Immature natural killer cell (primary cell): Measurements from ENCODE around the gene CARM1. TPM values are rescaled to one million over a fixed set of nuclear protein-coding genes. Genes with fewer than 3 reads are reported as not detected.
A peak's percentile ranks its signal among the peaks of the same experiment; 100 is the strongest.

Source experiments
- DNase-seq, 3 donors: peaks; one replicate each; pipeline ENCODE4 v3.0.0; 2022; ENCODE audit warnings: mixed read lengths in 1 of 3
- H3K27ac Mint-ChIP-seq, 6 donors: one replicate each; pipeline ENCODE4 v1.8.0; 2020; ENCODE audit warnings: mixed read lengths in 6 of 6, mild to moderate bottlenecking in 5 of 6, inconsistent platforms in 4 of 6, moderate library complexity in 3 of 6
- H3K27me3 Mint-ChIP-seq, 3 donors: one replicate each; pipeline ENCODE4 v1.8.0; 2020 to 2021; ENCODE audit warnings: low read depth in 3 of 3, mild to moderate bottlenecking in 3 of 3, mixed read lengths in 3 of 3, moderate library complexity in 3 of 3, inconsistent platforms in 1 of 3
- H3K36me3 Mint-ChIP-seq, 3 donors: one replicate each; pipeline ENCODE4 v1.8.0; 2020; ENCODE audit warnings: mixed read lengths in 3 of 3, inconsistent platforms in 2 of 3, mild to moderate bottlenecking in 2 of 3
- H3K4me1 Mint-ChIP-seq, 2 donors: one replicate each; pipeline ENCODE4 v1.8.0; 2020; ENCODE audit warnings: inconsistent platforms in 2 of 2, mild to moderate bottlenecking in 2 of 2, mixed read lengths in 2 of 2, moderate library complexity in 1 of 2
- H3K4me3 Mint-ChIP-seq, 5 donors: one replicate each; pipeline ENCODE4 v1.8.0; 2020; ENCODE audit warnings: mild to moderate bottlenecking in 5 of 5, mixed read lengths in 5 of 5, inconsistent platforms in 3 of 5, moderate library complexity in 3 of 5
- H3K9me3 Mint-ChIP-seq, 6 donors: one replicate each; pipeline ENCODE4 v1.8.0; 2020; ENCODE audit warnings: mild to moderate bottlenecking in 6 of 6, mixed read lengths in 6 of 6, inconsistent platforms in 4 of 6, moderate library complexity in 3 of 6
- polyA plus RNA-seq, 3 donors: library from polyadenylated mRNA; unstranded; fragments of 300-500 nt; fragmentation: Illumina TruSeq; gene quantifications; one replicate each; pipeline ENCODE4 v1.2.3, GENCODE V29; 2021

Gene CARM1
- polyA plus RNA-seq, 3 donors from 2014 or later: 0.26 to 0.83 (median 0.29) TPM

DNA sequence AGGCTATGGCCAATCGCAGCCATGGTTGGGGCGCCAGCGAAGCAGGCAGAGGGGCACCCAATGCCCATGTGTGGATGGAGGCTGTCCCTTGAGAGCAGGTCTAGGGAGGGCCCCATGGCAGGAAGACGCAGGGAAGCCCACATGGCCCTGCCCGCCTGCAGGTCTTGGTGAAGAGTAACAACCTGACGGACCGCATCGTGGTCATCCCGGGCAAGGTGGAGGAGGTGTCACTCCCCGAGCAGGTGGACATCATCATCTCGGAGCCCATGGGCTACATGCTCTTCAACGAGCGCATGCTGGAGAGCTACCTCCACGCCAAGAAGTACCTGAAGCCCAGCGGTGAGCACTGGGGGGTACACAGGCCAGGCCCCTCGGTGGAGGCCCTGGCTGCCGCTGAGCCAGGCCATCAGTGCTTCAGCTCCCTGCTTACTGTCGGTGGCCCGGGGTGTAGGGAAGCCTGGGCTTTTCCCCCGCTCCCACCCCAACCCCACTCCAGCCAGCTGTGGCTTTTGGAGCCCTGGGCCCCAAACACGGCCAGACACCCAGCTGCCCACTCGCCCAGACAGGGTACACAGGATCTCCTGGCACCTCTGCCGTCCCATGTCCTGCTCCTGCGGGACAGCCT, 42.5 kb downstream of the CARM1 start:
- H3K27ac Mint-ChIP-seq: no peak overlapping the region
- H3K4me1 Mint-ChIP-seq: no peaks in the 10 kb centered on the region
- no peaks in the 10 kb centered on the region for H3K9me3 Mint-ChIP-seq
- H3K4me3 Mint-ChIP-seq: no peak overlapping the region
- peaks cover 0 to 1% (median 0%) of the 10 kb centered on the region in 3 donors for H3K27me3 Mint-ChIP-seq
- no peak for DNase-seq
- peaks cover 0 to 11% (median 4%) of the 10 kb centered on the region in 3 donors for H3K36me3 Mint-ChIP-seq

DNA sequence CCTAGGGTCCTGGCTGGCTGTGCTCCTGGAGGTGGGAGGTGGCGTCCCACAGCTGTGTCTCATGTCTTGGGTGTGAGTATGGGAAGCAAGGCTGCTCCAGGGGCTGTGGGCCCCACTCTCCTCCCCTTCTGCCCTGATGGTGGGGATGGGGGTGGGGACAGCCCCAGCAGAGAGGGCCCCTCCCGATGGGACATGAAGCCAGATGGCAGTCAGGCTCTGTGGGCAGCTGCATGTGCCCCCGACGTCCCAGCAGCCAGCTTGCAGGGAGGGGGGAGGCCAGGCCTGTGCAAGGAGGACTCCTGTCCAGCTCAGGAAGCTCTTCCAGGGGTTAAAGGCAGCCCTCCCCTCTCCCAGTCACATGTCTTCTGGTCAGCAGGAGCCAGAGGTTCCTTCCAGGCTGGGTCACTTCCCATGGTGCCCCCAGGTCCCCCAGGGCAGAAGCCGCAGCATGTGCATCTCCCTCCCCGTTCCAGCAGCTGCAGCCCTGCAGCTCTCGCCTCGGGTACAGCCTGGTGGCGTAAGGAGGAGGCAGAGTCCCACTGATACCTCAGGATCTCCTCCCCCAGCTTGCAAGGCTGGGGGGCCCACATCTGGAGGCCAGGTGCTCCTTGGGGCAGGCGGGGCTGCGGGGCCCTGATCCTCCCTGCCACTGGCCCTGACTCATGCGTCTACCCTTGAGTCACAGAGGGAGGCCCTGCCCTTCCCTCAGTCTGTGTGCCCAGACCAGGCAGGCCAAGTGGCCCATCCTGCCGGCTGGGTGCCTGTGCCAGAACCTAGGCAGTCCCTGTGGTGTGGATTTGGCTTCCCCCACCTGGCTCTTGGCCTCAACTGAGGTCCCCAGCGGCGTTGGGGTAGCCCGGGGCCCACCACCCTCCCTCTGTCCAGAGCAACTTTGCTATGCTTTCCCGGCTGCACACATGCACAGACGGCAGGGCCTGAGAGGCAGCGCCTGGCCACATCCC, 44.1 kb downstream of the CARM1 start:
- DNase-seq: no peak

DNA sequence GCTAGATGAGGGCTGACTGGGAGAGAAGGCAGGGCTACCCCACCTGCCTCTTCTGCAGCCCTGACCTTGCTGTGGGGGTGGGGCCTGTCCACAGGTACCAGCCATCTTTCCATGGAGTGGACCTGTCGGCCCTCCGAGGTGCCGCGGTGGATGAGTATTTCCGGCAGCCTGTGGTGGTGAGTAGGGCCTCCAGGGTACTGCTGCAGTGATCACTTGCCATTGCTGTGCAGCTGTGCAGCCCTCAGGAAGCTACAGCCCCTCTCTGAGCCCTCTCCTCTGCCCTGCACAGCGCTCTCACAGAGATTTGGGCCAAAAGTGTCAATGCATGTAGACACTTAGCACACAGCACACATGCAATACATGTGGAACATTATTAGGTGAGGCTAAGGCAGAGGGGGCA, 45.2 kb downstream of the CARM1 start:
- Mint-ChIP-seq H3K27me3 (peaks cover 0 to 2% (median 1%) of the 10 kb centered on the region in 3 donors), H3K36me3 (peaks cover 0 to 4% (median 4%) of the 10 kb centered on the region in 3 donors), H3K4me3 (no peak overlapping the region), H3K4me1 (no peaks in the 10 kb centered on the region), H3K27ac (no peak overlapping the region), H3K9me3 (no peaks in the 10 kb centered on the region)
- DNase-seq: no peak

More for the DNA sequence above, 44.1 kb downstream of the CARM1 start:
- H3K4me3 Mint-ChIP-seq: no peak overlapping the region
- peaks cover 0 to 4% (median 4%) of the 10 kb centered on the region in 3 donors for H3K36me3 Mint-ChIP-seq
- H3K27me3 Mint-ChIP-seq: peaks cover 0 to 1% (median 0%) of the 10 kb centered on the region in 3 donors
- no peak overlapping the region for H3K27ac Mint-ChIP-seq
- H3K4me1 Mint-ChIP-seq: no peaks in the 10 kb centered on the region
- no peaks in the 10 kb centered on the region for H3K9me3 Mint-ChIP-seq

DNA sequence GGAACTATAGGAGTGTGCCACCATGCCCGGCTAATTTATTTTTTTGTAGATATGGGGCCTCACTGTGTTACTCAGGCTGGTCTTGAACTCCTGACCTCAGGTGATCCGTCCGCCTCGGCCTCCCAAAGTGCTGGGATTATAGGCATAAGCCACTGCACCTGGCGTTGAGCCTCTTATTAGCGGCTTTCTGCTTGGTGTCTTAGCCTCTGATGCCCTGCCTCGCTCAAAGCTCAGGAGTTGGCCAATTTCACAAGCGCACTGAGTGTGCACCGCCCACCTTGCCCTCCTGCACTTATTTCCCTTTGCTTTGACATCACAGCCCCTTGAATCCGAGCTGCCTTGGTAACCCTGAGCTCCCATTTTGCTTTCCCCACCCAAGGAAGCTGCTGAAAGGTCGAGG, 47.0 kb downstream of the CARM1 start:
- Mint-ChIP-seq H3K9me3 (no peaks in the 10 kb centered on the region), H3K27ac (peak overlapping the region in 1 of 6 donors; percentile 29), H3K27me3 (peaks cover 0 to 2% (median 1%) of the 10 kb centered on the region in 3 donors), H3K4me3 (no peak overlapping the region), H3K4me1 (no peaks in the 10 kb centered on the region), H3K36me3 (peaks cover 0 to 3% (median 0%) of the 10 kb centered on the region in 3 donors)
- no peak for DNase-seq

DNA sequence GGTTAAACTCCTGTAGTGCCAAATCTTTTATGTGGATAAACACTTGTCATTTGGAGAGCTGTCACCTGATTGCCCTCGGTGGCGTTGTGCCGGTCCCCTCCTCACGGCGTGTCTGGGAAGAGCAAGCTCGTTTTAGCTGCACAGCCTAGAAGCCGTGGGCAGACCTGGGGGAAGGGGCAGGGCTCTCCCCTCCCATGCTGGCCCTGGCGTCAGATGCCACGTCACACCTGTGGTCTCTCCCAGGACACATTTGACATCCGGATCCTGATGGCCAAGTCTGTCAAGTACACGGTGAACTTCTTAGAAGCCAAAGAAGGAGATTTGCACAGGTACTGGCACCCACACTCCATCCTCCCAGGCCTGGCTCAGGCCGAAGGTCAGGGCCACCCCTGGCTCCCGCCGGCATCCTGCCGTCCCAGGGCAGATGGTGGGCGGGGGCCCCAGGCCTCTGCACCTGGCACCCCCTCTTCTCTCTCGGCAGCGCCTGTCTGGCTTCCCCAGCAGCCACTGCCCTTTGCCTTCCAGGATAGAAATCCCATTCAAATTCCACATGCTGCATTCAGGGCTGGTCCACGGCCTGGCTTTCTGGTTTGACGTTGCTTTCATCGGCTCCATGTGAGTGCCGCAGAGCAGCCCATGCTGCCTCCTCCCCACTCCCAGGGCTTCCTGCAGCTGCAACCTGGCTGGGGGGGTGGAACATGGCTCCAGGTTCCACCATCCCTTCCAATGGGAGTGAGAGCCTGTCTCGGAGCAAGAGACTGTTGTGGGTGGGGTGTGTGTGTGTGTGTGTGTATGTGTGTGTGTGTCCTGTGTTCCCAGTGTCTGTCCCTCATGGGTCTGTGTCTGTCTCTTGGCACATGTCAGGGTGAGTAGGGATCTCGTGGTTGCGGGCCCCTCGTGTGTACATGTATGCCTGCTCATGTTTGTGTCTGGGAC, 48.3 kb downstream of the CARM1 start:
- H3K4me3 Mint-ChIP-seq: no peak overlapping the region
- peaks cover 0 to 3% (median 0%) of the 10 kb centered on the region in 3 donors for H3K36me3 Mint-ChIP-seq
- DNase-seq: no peak
- H3K27me3 Mint-ChIP-seq: peaks cover 0 to 2% (median 1%) of the 10 kb centered on the region in 3 donors
- no peaks in the 10 kb centered on the region for H3K4me1 Mint-ChIP-seq
- H3K27ac Mint-ChIP-seq: peak overlapping the region in 1 of 6 donors; percentile 46
- no peaks in the 10 kb centered on the region for H3K9me3 Mint-ChIP-seq

DNA sequence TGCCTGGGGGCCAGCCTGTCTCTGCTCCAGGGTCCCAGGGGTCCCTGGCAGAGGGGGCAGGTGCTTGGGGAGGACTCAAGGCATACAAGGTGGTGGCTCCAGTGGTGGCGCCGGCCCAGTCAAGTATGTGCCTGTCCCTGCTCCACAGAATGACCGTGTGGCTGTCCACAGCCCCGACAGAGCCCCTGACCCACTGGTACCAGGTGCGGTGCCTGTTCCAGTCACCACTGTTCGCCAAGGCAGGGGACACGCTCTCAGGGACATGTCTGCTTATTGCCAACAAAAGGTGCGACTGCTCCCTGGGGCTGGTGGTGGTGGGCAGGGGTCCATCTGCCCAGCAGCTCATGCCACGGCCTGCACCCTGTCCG, 48.9 kb downstream of the CARM1 start:
- H3K27ac Mint-ChIP-seq: no peak overlapping the region
- DNase-seq: no peak

DNA sequence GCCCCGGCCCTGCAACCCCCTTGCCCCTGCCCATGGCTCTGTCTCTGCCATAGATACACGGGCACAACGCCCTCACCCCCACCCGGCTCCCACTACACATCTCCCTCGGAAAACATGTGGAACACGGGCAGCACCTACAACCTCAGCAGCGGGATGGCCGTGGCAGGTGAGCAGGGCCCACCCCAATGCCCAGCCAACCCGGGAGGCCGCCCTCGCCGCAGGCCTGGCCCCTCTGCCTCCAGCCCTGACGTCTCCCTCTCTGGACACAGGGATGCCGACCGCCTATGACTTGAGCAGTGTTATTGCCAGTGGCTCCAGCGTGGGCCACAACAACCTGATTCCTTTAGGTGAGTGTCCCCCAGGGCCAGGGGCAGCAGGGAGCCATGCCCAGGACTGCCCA, 49.4 kb downstream of the CARM1 start:
- Mint-ChIP-seq H3K27ac (no peak overlapping the region), H3K27me3 (peaks cover 0 to 2% (median 1%) of the 10 kb centered on the region in 3 donors), H3K9me3 (no peaks in the 10 kb centered on the region), H3K4me3 (no peak overlapping the region), H3K36me3 (peaks cover 0 to 8% (median 0%) of the 10 kb centered on the region in 3 donors), H3K4me1 (no peaks in the 10 kb centered on the region)
- DNase-seq: no peak

More for the DNA sequence above, 48.9 kb downstream of the CARM1 start:
- Mint-ChIP-seq H3K4me1 (no peaks in the 10 kb centered on the region), H3K36me3 (peaks cover 0 to 5% (median 0%) of the 10 kb centered on the region in 3 donors), H3K9me3 (no peaks in the 10 kb centered on the region), H3K27me3 (peaks cover 0 to 2% (median 1%) of the 10 kb centered on the region in 3 donors), H3K4me3 (no peak overlapping the region)

DNA sequence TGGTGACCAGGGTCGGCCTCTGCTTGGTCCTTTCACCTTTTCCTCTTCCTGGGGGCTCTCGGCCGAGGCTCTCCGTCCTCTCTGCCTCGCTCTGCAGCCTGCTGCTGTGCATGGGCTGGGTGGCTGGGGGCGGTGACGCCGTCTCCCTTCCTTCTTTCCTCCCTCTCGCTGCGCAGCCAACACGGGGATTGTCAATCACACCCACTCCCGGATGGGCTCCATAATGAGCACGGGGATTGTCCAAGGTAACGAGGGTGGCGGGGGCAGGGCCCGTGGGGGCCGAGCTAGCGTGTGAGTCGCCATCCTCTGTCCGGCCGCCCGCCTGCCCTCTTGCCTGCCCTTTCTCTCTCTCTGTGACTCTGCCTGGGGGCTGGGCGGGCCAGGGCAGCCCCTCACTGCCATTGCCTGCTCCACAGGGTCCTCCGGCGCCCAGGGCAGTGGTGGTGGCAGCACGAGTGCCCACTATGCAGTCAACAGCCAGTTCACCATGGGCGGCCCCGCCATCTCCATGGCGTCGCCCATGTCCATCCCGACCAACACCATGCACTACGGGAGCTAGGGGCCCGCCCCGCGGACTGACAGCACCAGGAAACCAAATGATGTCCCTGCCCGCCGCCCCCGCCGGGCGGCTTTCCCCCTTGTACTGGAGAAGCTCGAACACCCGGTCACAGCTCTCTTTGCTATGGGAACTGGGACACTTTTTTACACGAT, 50.0 kb downstream of the CARM1 start:
- Mint-ChIP-seq H3K4me1 (no peaks in the 10 kb centered on the region), H3K27me3 (peaks cover 0 to 2% (median 0%) of the 10 kb centered on the region in 3 donors)

DNA sequence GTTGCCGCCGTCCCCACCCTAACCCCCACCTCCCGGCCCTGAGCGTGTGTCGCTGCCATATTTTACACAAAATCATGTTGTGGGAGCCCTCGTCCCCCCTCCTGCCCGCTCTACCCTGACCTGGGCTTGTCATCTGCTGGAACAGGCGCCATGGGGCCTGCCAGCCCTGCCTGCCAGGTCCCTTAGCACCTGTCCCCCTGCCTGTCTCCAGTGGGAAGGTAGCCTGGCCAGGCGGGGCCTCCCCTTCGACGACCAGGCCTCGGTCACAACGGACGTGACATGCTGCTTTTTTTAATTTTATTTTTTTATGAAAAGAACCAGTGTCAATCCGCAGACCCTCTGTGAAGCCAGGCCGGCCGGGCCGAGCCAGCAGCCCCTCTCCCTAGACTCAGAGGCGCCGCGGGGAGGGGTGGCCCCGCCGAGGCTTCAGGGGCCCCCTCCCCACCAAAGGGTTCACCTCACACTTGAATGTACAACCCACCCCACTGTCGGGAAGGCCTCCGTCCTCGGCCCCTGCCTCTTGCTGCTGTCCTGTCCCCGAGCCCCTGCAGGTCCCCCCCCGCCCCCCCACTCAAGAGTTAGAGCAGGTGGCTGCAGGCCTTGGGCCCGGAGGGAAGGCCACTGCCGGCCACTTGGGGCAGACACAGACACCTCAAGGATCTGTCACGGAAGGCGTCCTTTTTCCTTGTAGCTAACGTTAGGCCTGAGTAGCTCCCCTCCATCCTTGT, 50.7 kb downstream of the CARM1 start:
- Mint-ChIP-seq H3K4me1 (peaks cover under 1% of the 10 kb centered on the region in 2 donors), H3K9me3 (no peaks in the 10 kb centered on the region), H3K4me3 (no peak overlapping the region), H3K27me3 (peaks cover 0 to 2% (median under 1%) of the 10 kb centered on the region in 3 donors), H3K36me3 (peaks cover 0 to 8% (median 0%) of the 10 kb centered on the region in 3 donors), H3K27ac (no peak overlapping the region)
- no peak for DNase-seq

More for the DNA sequence above, 50.0 kb downstream of the CARM1 start:
- DNase-seq: no peak
- Mint-ChIP-seq H3K4me3 (no peak overlapping the region), H3K27ac (no peak overlapping the region), H3K36me3 (peaks cover 0 to 8% (median 0%) of the 10 kb centered on the region in 3 donors), H3K9me3 (no peaks in the 10 kb centered on the region)

DNA sequence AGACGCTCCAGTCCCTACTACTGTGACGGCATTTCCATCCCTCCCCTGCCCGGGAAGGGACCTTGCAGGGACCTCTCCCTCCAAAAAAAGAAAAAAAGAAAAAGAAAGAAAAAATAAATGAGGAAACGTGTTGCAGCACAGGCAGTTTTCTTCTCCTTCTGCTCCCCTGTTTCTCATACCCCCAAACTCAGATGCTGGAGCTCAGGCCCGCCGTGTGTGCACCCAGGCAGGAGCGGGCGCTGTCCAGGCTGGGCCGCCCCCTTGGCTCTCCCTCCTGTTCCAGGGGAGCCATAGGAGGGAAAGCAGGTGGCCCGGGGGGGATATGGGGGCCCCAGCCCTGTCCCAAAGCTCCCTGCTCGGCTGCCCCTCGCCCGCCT, 51.3 kb downstream of the CARM1 start:
- Mint-ChIP-seq H3K4me1 (peaks cover 6% of the 10 kb centered on the region in 2 donors), H3K27ac (no peak overlapping the region), H3K9me3 (no peaks in the 10 kb centered on the region), H3K4me3 (no peak overlapping the region), H3K27me3 (peaks cover 0 to 4% (median 2%) of the 10 kb centered on the region in 3 donors), H3K36me3 (peaks cover 0 to 8% (median 0%) of the 10 kb centered on the region in 3 donors)
- DNase-seq: no peak

DNA sequence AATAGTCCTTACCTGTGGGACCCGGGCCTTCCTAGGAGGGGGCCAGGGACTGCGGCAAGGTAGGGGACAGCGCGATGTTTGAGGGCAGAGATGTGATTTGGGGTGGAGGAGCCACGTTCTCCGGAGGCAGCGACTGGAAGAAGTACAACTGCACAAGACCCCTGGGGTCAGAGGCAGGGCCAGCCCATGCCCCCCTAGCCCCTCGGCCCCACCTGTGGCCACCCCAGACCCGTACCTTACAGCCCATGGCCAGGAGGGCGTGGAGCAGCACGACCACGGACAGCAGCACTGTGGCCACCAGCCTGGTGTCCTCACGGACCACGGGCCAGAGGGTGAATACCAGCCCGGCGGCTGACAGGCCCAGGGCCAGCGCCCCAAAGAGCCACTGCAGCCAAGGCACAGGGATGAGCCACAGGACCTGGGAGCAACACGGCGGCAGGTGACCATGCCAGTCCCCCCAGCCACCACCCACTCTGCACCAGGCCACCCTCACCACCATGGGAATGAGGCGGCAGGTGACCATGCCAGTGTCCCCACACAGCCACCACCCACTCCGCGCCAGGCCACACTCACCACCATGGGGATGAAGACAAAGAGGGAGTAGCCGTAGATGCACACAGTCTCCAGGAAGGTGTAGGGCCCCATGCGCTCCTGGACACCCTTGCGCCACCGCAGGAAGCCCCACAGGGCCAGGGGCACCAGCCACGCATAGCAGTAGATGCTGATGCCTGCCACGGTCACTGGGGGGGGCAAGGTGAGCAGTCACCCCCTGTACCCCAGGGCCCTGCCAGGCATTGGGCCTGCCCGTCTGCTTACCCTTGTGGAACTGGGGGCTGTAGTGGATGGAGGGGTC, 52.1 kb downstream of the CARM1 start:
- Mint-ChIP-seq H3K27ac (no peak overlapping the region), H3K27me3 (peaks cover 4% of the 10 kb centered on the region in 3 donors), H3K9me3 (no peaks in the 10 kb centered on the region), H3K4me3 (no peak overlapping the region), H3K36me3 (peaks cover 0 to 8% (median 0%) of the 10 kb centered on the region in 3 donors), H3K4me1 (peaks cover 11% of the 10 kb centered on the region in 2 donors)
- DNase-seq: no peak
